ENCODE data around the gene KRR1. TPM values are rescaled to one million over a fixed set of nuclear protein-coding genes. Genes with fewer than 3 reads are reported as not detected.

The KRR1 gene
- polyA plus RNA-seq, 3 donors = 8.0 to 14.4 (median 9.0) TPM

- WGBS (ENCODE audit: insufficient coverage) = no CpG with 5 or more reads among the region's 1 CpG
- H3K27me3 ChIP-seq (ENCODE audit: control insufficient read depth in 2 of 2, insufficient read depth in 2 of 2, low read length in 2 of 2) = no peaks in the 10 kb centered on the region
- no peak for DNase-seq
- no peaks in the 10 kb centered on the region for H3K36me3 Mint-ChIP-seq
- no peak overlapping the region for H3K4me3 ChIP-seq (replicated peaks in 1 of 3; ENCODE audit: low read depth in 2 of 3, low read length in 3 of 3)
- no peaks in the 10 kb centered on the region for H3K9me3 Mint-ChIP-seq
- no peak overlapping the region for H3K4me2 ChIP-seq (replicated peaks; ENCODE audit: extremely low read depth, low read length, poor library complexity, severe bottlenecking)
- no peak overlapping the region for H3K4me3 Mint-ChIP-seq
- H3K4me1 ChIP-seq (ENCODE audit: control insufficient read depth in 1 of 2, insufficient read depth in 2 of 2, low read length in 2 of 2) = no peaks in the 10 kb centered on the region
- H2AFZ ChIP-seq (ENCODE audit: insufficient read depth, low read depth, low read length, poor library complexity, severe bottlenecking) = no peak overlapping the region
- no peak for TF ChIP-seq CTCF (IDR thresholded peaks at IDR 0.05)
- H4K20me1 ChIP-seq (ENCODE audit: insufficient read depth, low read length) = no peaks in the 10 kb centered on the region
- H3K27ac Mint-ChIP-seq = no peak overlapping the region
- no peaks in the 10 kb centered on the region for H3K9me3 ChIP-seq (replicated peaks in 1 of 2; ENCODE audit: control insufficient read depth in 1 of 2, insufficient read depth in 1 of 2, low read length in 2 of 2)
- H3K27me3 Mint-ChIP-seq (ENCODE audit: low read depth in 3 of 3) = peaks cover 0 to 6% (median 2%) of the 10 kb centered on the region in 3 donors
- no peak overlapping the region for H3K27ac ChIP-seq (ENCODE audit: low read depth in 1 of 2, low read length in 2 of 2)
- H3K79me2 ChIP-seq (ENCODE audit: insufficient read depth, low read length) = no peaks in the 10 kb centered on the region
- H3K4me1 Mint-ChIP-seq = peaks cover 4% of the 10 kb centered on the region
- no peak overlapping the region for H3K9ac ChIP-seq (ENCODE audit: insufficient read depth, low read length, poor library complexity, severe bottlenecking)
- intact Hi-C loops (cut with micrococcal nuclease) = loop anchor here (5.0 kb wide), 1 partner anchor 507 kb away; no protein-coding TSS in a partner anchor
- no peaks in the 10 kb centered on the region for H3K36me3 ChIP-seq (replicated peaks in 1 of 2; ENCODE audit: control insufficient read depth in 1 of 2, insufficient read depth in 2 of 2, low read length in 2 of 2)
Observed at GRCh38 chr12:75529826-75530225, 18.4 kb upstream of the KRR1 start.

GRCh38 chr12:75529316-75529715 lies 17.9 kb upstream of the KRR1 start:
- H3K27ac ChIP-seq (ENCODE audit: low read depth in 1 of 2, low read length in 2 of 2) = no peak overlapping the region
- H3K4me1 ChIP-seq (ENCODE audit: control insufficient read depth in 1 of 2, insufficient read depth in 2 of 2, low read length in 2 of 2) = no peaks in the 10 kb centered on the region
- H3K36me3 ChIP-seq (replicated peaks in 1 of 2; ENCODE audit: control insufficient read depth in 1 of 2, insufficient read depth in 2 of 2, low read length in 2 of 2) = no peaks in the 10 kb centered on the region
- TF ChIP-seq CTCF (IDR thresholded peaks at IDR 0.05) = no peak
- Mint-ChIP-seq H3K4me3 (no peak overlapping the region), H3K4me1 (peaks cover 4% of the 10 kb centered on the region), H3K27me3 (ENCODE audit: low read depth in 3 of 3) (peaks cover 0 to 6% (median 2%) of the 10 kb centered on the region in 3 donors), H3K9me3 (no peaks in the 10 kb centered on the region), H3K27ac (no peak overlapping the region), H3K36me3 (no peaks in the 10 kb centered on the region)
- H4K20me1 ChIP-seq (ENCODE audit: insufficient read depth, low read length) = no peaks in the 10 kb centered on the region
- H3K79me2 ChIP-seq (ENCODE audit: insufficient read depth, low read length) = no peaks in the 10 kb centered on the region
- H3K4me2 ChIP-seq (replicated peaks; ENCODE audit: extremely low read depth, low read length, poor library complexity, severe bottlenecking) = no peak overlapping the region
- H3K9ac ChIP-seq (ENCODE audit: insufficient read depth, low read length, poor library complexity, severe bottlenecking) = no peak overlapping the region
- H2AFZ ChIP-seq (ENCODE audit: insufficient read depth, low read depth, low read length, poor library complexity, severe bottlenecking) = no peak overlapping the region
- DNase-seq = no peak
- H3K4me3 ChIP-seq (replicated peaks in 1 of 3; ENCODE audit: low read depth in 2 of 3, low read length in 3 of 3) = no peak overlapping the region
- H3K27me3 ChIP-seq (ENCODE audit: control insufficient read depth in 2 of 2, insufficient read depth in 2 of 2, low read length in 2 of 2) = no peaks in the 10 kb centered on the region
- no peaks in the 10 kb centered on the region for H3K9me3 ChIP-seq (replicated peaks in 1 of 2; ENCODE audit: control insufficient read depth in 1 of 2, insufficient read depth in 1 of 2, low read length in 2 of 2)
- no CpG with 5 or more reads among the region's 1 CpG for WGBS (ENCODE audit: insufficient coverage)
- intact Hi-C loops (cut with micrococcal nuclease) = loop anchor here (5.0 kb wide), 1 partner anchor 508 kb away; no protein-coding TSS in a partner anchor

Measured in CD14-positive monocyte (primary cell).